Adrenal gland (tissue), 12 donors: Measurements from ENCODE around the gene KDM2A. TPM values are rescaled to one million over a fixed set of nuclear protein-coding genes. Genes with fewer than 3 reads are reported as not detected.

Source experiments
- DNase-seq, 7 donors: peaks; one replicate each; pipeline ENCODE4 v3.0.0-alpha.2; 2019 to 2020
- H3K27ac ChIP-seq, 5 donors: fragments of 200-600 bp; sonication (generic) in 4 of 5; 1 replicate in 3 of 5; 2 replicates in 2 of 5; pipeline versions ENCODE4 v1.5.1 to v1.8.0; 2016 to 2020; ENCODE audit warnings: mild to moderate bottlenecking in 1 of 5
- H3K27me3 ChIP-seq: fragments of 200-600 bp; 2 replicates; pipeline ENCODE4 v1.8.0; 2021
- H3K36me3 ChIP-seq, 2 donors: fragments of 200-600 bp; replicated peaks in 1 of 2; 1 replicate in 1 of 2; 2 replicates in 1 of 2; pipeline versions ENCODE4 v1.5.1 to v1.8.0; 2018 to 2022
- H3K4me1 ChIP-seq, 2 donors: fragments of 200-600 bp; replicated peaks in 1 of 2; 1 replicate in 1 of 2; 2 replicates in 1 of 2; pipeline versions ENCODE4 v1.5.1 to v1.8.0; 2018 to 2021
- H3K4me3 ChIP-seq, 4 donors: fragments of 200-600 bp; sonication (generic) in 3 of 4; one replicate each; pipeline ENCODE4 v1.5.1; 2016 to 2018
- H3K9me3 ChIP-seq, 3 donors: fragments of 200-600 bp; sonication (generic) in 1 of 3; replicated peaks in 1 of 3; 1 replicate in 2 of 3; 2 replicates in 1 of 3; pipeline versions ENCODE4 v1.5.1 to v1.8.0; 2016 to 2021
- CTCF ChIP-seq, 6 experiments: fragments of 450-650 bp in 4 of 6; fragments of 200-600 bp in 2 of 6; sonication (generic) in 1 of 6; IDR thresholded peaks; 1 replicate in 5 of 6; 2 replicates in 1 of 6; pipeline versions ENCODE4 v1.5.1 to v1.8.0; 2016 to 2021; ENCODE audit warnings: antibody characterized with exemption in 6 of 6, mild to moderate bottlenecking in 2 of 6, moderate library complexity in 1 of 6
- POLR2A ChIP-seq, 2 donors: fragments of 450-650 bp; IDR thresholded peaks; one replicate each; pipeline ENCODE4 v1.6.1; 2017; ENCODE audit warnings: antibody characterized with exemption in 2 of 2, mild to moderate bottlenecking in 2 of 2, moderate library complexity in 1 of 2
- WGBS, 4 donors: extraction: QIAGEN DNeasy Blood & Tissue Kit in 2 of 4; methylation state at CpG; one replicate each; pipeline versions ENCODE4 v1.1.5 to v1.1.7; 2013 to 2017; 5-methylcytosine and 5-hydroxymethylcytosine counted together
- intact Hi-C, 2 donors: fragments of 100-400 bp; cut with DNase I; formaldehyde crosslinking; loops; one replicate each; pipeline versions ENCODE4 v1.14.1 to v1.15.0; 2022 to 2023
- polyA plus RNA-seq, 3 donors: library from polyadenylated mRNA; stranded (reverse); fragments of 200-250 nt in 2 of 3; fragments of 350-450 nt in 1 of 3; fragmentation: Illumina TruSeq in 1 of 3; extraction: RNeasy Lipid Tissue Mini Kit (QIAGEN cat#74804) in 1 of 3; gene quantifications; one replicate each; pipeline ENCODE4 v1.2.3, GENCODE V29; 2013 to 2014
- total RNA-seq, 9 donors: library from RNA; depleted of rRNA in 4 of 9; stranded (reverse); fragments of >200 nt in 4 of 9; fragments of 120-200 nt in 1 of 9; fragmentation: NEBNext Ultra II Directional in 1 of 9; extraction: Animal tissue kit (Norgen Biotek cat#: 25700) in 1 of 9; gene quantifications; one replicate each; pipeline versions ENCODE4 v1.1.0 to v1.2.4, GENCODE V29; 2013 to 2023
- donor health status: healthy with polysubstance abuse.
- donor health status: Bipolar disorder and iron deficiency.
- donor health status: DM: yes; HTN: yes; CAD: no.
- donor health status: DM: no; HTN: no; CAD: no.
- donor health status: DM: no; HTN: no; CAD: no.
- donor health status: DM: yes; HTN: yes; CAD: no.

The KDM2A gene
- total and polyA plus RNA-seq, 12 donors, result 30.6 to 65.3 (median 45.7) TPM

GRCh38 chr11:67274768-67275605 is 155.9 kb downstream of the KDM2A start:
- intact Hi-C loops, result no loop called here
- peak; percentile 76 to 95 (median 89) for DNase-seq
- H3K4me1 ChIP-seq, result peaks cover 58 to 95% of the 10 kb centered on the region in 2 donors
- H3K9me3 ChIP-seq, result no peaks in the 10 kb centered on the region
- no peaks in the 10 kb centered on the region for H3K27me3 ChIP-seq
- WGBS, 4 donors, result 31 to 36% (median 35%) methylated on average over 23 to 35 of the region's 35 CpGs
- H3K27ac ChIP-seq, result peak overlapping the region in 4 of 5 donors; percentile 3 to 89 (median 63)
- peaks cover 0 to 14% of the 10 kb centered on the region in 2 donors for H3K36me3 ChIP-seq
- TF ChIP-seq POLR2A (IDR thresholded peaks at IDR 0.05), result no peak
- TF ChIP-seq CTCF (IDR thresholded peaks at IDR 0.05), result no peak
- no peak overlapping the region for H3K4me3 ChIP-seq

- TF ChIP-seq POLR2A (IDR thresholded peaks at IDR 0.05) (no peak), CTCF (IDR thresholded peaks at IDR 0.05) (no peak)
- intact Hi-C loops, result no loop called here
- peak in 2 of 7 donors; percentile 7 to 15 for DNase-seq
- H3K4me3 ChIP-seq, result no peak overlapping the region
- H3K36me3 ChIP-seq, result peaks cover 0 to 22% of the 10 kb centered on the region in 2 donors
- peaks cover 58 to 88% of the 10 kb centered on the region in 2 donors for H3K4me1 ChIP-seq
- 79 to 86% (median 84%) methylated on average over 10 to 17 of the region's 17 CpGs for WGBS, 4 donors
- H3K27ac ChIP-seq, result peak overlapping the region in 4 of 5 donors; percentile 3 to 89 (median 48)
- no peaks in the 10 kb centered on the region for H3K9me3 ChIP-seq
- no peaks in the 10 kb centered on the region for H3K27me3 ChIP-seq
Observed at GRCh38 chr11:67275606-67276409, 156.7 kb downstream of the KDM2A start.

GRCh38 chr11:67276781-67277230 is 157.7 kb downstream of the KDM2A start:
- no peak for TF ChIP-seq POLR2A (IDR thresholded peaks at IDR 0.05)
- peak in 1 of 6 experiments; percentile 13 for TF ChIP-seq CTCF (IDR thresholded peaks at IDR 0.05)
- DNase-seq, result peak in 3 of 7 donors; percentile 29 to 45 (median 39)
- intact Hi-C loops, result no loop called here
- Histone ChIP-seq H3K9me3 (no peaks in the 10 kb centered on the region), H3K4me1 (peaks cover 53 to 78% of the 10 kb centered on the region in 2 donors), H3K27me3 (no peaks in the 10 kb centered on the region), H3K27ac (peak overlapping the region; percentile 19 to 89 (median 64)), H3K4me3 (no peak overlapping the region), H3K36me3 (peaks cover 0 to 32% of the 10 kb centered on the region in 2 donors)
- 41 to 81% (median 47%) methylated on average over 6 to 16 of the region's 16 CpGs for WGBS, 4 donors
